PC-3 (cell line): ENCODE data around the gene ADAMTS17.

Experiments used
- EZH2 ChIP-seq: fragments of 300-600 bp; sonication (generic); IDR thresholded peaks from one replicate; pipeline ENCODE4 v1.6.1; 2017; ENCODE audit warnings: antibody characterized with exemption, mild to moderate bottlenecking, low read length; ENCODE audit not compliant: unreplicated experiment
- EZH2phosphoT487 ChIP-seq: fragments of 300-600 bp; sonication (generic); IDR thresholded peaks from 2 replicates; pipeline ENCODE4 v1.6.1; 2018; ENCODE audit warnings: mild to moderate bottlenecking, antibody characterized with exemption, low read length, borderline replicate concordance

GRCh38 chr15:99951511-99951910 is 390.3 kb downstream of the ADAMTS17 start:
- no peak for TF ChIP-seq EZH2
- TF ChIP-seq EZH2phosphoT487, result no peak
